Keratinocyte (primary cell): ENCODE measurements around the gene LMTK2.

Experiments
- EZH2 ChIP-seq: IDR thresholded peaks from one replicate; pipeline ENCODE4 v1.6.1; 2012; ENCODE audit warnings: inconsistent platforms, mild to moderate bottlenecking, low read length, moderate library complexity
- TF ChIP-seq, protein P1 (sequence below), 3 experiments: IDR thresholded peaks in 1 of 3; conservative IDR thresholded peaks in 1 of 3; optimal IDR thresholded peaks in 1 of 3; 2 replicates in 2 of 3; 3 replicates in 1 of 3; pipeline versions ENCODE3 to v1.5.1; 2011; ENCODE audit warnings: low read length in 3 of 3, mild to moderate bottlenecking in 3 of 3, moderate library complexity in 2 of 3, control low read depth in 1 of 3, inconsistent platforms in 1 of 3; ENCODE audit not compliant: insufficient read depth in 2 of 3; ENCODE audit errors: extremely low read depth in 1 of 3

DNA sequence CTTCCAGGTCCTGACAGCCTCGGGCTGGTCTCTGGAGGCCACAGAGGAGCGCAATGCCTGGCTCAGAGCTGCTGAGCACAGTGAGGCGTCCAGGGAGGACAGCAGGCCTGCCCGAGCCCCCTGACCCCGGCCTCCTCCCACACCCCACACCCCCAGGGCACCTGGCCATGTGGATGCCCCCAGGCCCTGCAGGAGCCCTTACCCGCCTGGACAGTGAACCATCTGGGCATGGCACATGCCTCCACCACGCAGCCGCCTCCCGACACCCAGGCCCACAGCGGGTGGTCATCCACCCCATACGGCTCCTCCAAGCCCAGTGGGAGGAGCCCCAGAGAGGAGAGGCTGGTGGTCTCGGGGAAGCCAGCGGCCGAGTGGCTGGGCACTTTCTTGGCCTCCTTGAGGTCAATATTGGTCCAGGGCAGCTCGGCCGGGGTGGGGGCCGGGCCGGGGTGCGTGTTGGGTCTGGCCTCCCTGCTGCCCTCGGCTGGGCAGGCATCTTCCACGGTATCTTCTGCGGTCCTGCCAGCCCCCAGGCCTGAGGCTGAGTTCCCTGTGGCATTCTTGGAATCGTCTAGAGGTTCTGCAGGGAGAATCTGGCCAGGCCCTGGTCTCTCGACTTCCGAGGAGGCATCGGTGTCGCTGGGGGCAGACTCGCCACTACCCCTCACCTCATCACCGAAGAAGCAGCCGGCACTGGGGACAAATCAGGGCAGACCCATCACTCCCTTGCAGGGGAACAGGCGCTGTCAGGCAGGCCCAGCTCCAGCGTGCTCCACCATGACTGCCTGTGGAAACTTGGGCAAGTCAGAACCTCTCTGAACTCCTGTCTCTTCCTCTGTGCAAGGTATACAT lies 126.8 kb downstream of the LMTK2 start:
- TF ChIP-seq, protein P1, sequence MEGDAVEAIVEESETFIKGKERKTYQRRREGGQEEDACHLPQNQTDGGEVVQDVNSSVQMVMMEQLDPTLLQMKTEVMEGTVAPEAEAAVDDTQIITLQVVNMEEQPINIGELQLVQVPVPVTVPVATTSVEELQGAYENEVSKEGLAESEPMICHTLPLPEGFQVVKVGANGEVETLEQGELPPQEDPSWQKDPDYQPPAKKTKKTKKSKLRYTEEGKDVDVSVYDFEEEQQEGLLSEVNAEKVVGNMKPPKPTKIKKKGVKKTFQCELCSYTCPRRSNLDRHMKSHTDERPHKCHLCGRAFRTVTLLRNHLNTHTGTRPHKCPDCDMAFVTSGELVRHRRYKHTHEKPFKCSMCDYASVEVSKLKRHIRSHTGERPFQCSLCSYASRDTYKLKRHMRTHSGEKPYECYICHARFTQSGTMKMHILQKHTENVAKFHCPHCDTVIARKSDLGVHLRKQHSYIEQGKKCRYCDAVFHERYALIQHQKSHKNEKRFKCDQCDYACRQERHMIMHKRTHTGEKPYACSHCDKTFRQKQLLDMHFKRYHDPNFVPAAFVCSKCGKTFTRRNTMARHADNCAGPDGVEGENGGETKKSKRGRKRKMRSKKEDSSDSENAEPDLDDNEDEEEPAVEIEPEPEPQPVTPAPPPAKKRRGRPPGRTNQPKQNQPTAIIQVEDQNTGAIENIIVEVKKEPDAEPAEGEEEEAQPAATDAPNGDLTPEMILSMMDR (optimal IDR thresholded peaks at IDR 0.05 in 1 of 3, IDR thresholded peaks at IDR 0.05 in 1 of 3, conservative IDR thresholded peaks at IDR 0.05 in 1 of 3; ENCODE audit: extremely low read depth in 1 of 3, insufficient read depth in 2 of 3, low read length in 3 of 3): no peak
- TF ChIP-seq EZH2: no peak
